ENCODE results near the gene CDH15. TPM values are rescaled to one million over a fixed set of nuclear protein-coding genes. Genes with fewer than 3 reads are reported as not detected.

CDH15 gene
- total RNA-seq, 4 donors from 2014 or later: not detected

- WGBS, 2 donors: 6% methylated on average over 6 of the region's 58 CpGs; no CpG with 5 or more reads in 1 of the 2 donors
- Histone ChIP-seq H3K36me3 (no peaks in the 10 kb centered on the region), H3K27me3 (peaks cover 18% of the 10 kb centered on the region), H3K9me3 (no peaks in the 10 kb centered on the region), H3K27ac (no peak overlapping the region), H3K4me3 (replicated peaks in 1 of 3) (no peak overlapping the region), H3K4me1 (peaks cover 0 to 4% of the 10 kb centered on the region in 2 donors)
- intact Hi-C loops (cut with DNase I): no loop called here
- DNase-seq: no peak
- TF ChIP-seq POLR2A (IDR thresholded peaks at IDR 0.05): no peak
- no peak for TF ChIP-seq CTCF (IDR thresholded peaks at IDR 0.05)
Observed at GRCh38 chr16:89200850-89201411, 29.4 kb downstream of the CDH15 start.

- Histone ChIP-seq H3K9me3 (no peaks in the 10 kb centered on the region), H3K27me3 (peaks cover 18% of the 10 kb centered on the region), H3K36me3 (no peaks in the 10 kb centered on the region), H3K4me1 (peaks cover 0 to 4% of the 10 kb centered on the region in 2 donors), H3K27ac (no peak overlapping the region), H3K4me3 (replicated peaks in 1 of 3) (no peak overlapping the region)
- DNase-seq: peak; percentile 41 to 57
- TF ChIP-seq POLR2A (IDR thresholded peaks at IDR 0.05): no peak
- no peak for TF ChIP-seq CTCF (IDR thresholded peaks at IDR 0.05)
- intact Hi-C loops (cut with DNase I): no loop called here
- WGBS, 2 donors: 3 to 4% methylated on average over 6 to 19 of the region's 111 CpGs
Observed at GRCh38 chr16:89201439-89202377, 30.2 kb downstream of the CDH15 start.

- Histone ChIP-seq H3K27ac (no peak overlapping the region), H3K4me1 (peaks cover 0 to 4% of the 10 kb centered on the region in 2 donors), H3K4me3 (replicated peaks in 1 of 3) (no peak overlapping the region), H3K36me3 (no peaks in the 10 kb centered on the region), H3K9me3 (no peaks in the 10 kb centered on the region), H3K27me3 (peaks cover 18% of the 10 kb centered on the region)
- WGBS, 2 donors: 48 to 57% methylated on average over 38 to 46 of the region's 49 CpGs
- TF ChIP-seq CTCF (IDR thresholded peaks at IDR 0.05) (no peak), POLR2A (IDR thresholded peaks at IDR 0.05) (no peak)
- DNase-seq: no peak
- intact Hi-C loops (cut with DNase I): no loop called here
Observed at GRCh38 chr16:89202422-89203215, 31.1 kb downstream of the CDH15 start.

GRCh38 chr16:89207993-89208392 lies 36.4 kb downstream of the CDH15 start:
- DNase-seq: no peak
- no peak for TF ChIP-seq POLR2A (IDR thresholded peaks at IDR 0.05)
- TF ChIP-seq CTCF (IDR thresholded peaks at IDR 0.05): no peak
- Histone ChIP-seq H3K27me3 (peaks cover 14% of the 10 kb centered on the region), H3K36me3 (no peaks in the 10 kb centered on the region), H3K4me3 (replicated peaks in 1 of 3) (no peak overlapping the region), H3K9me3 (no peaks in the 10 kb centered on the region), H3K27ac (no peak overlapping the region), H3K4me1 (no peaks in the 10 kb centered on the region)
- intact Hi-C loops (cut with DNase I): no loop called here
- WGBS, 2 donors: 97 to 98% methylated on average over 4 of the region's 4 CpGs

All from thyroid gland (tissue), 4 donors.